ENCODE measurements around the gene ZNF595. TPM values are rescaled to one million over a fixed set of nuclear protein-coding genes. Genes with fewer than 3 reads are reported as not detected.
"Not testable (repeated sequence)": the region's sequence is repeated elsewhere in the genome, so short reads cannot be mapped to it uniquely, and the experiment has no call there.

The ZNF595 gene
- total RNA-seq, 1 experiment from 2014 or later: 13.1 TPM

DNA sequence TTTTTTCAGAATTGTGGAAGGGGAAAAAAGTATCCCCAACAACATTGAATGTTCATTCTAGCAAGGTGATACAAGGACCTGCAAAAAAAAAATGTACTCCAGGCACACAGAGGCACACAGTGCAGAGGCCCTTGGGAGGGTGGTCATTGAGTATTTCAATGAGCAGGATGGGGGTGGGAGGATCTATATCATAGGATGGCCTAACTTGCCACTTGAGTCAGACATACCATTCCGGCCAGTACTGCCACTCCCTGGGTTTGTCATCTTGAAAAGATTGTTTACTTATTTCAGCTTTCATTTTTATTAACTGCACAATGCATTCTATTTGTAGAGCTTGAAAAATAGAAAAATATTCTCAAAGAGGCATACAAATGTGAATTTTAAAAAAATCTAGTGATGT lies 18.7 kb downstream of the ZNF595 start:
- no peak for DNase-seq (ENCODE audit: extremely low read depth, low read depth)

DNA sequence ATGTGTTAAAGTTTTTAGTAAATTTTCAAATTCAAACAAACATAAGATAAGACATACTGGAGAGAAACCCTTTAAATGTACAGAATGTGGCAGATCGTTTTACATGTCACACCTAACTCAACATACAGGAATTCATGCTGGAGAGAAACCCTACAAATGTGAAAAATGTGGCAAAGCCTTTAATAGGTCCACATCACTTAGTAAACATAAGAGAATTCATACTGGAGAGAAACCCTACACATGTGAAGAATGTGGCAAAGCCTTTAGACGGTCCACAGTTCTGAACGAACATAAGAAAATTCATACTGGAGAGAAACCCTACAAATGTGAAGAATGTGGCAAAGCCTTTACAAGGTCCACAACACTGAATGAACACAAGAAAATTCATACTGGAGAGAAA lies 32.8 kb downstream of the ZNF595 start:
- DNase-seq (ENCODE audit: extremely low read depth, low read depth): no peak

DNA sequence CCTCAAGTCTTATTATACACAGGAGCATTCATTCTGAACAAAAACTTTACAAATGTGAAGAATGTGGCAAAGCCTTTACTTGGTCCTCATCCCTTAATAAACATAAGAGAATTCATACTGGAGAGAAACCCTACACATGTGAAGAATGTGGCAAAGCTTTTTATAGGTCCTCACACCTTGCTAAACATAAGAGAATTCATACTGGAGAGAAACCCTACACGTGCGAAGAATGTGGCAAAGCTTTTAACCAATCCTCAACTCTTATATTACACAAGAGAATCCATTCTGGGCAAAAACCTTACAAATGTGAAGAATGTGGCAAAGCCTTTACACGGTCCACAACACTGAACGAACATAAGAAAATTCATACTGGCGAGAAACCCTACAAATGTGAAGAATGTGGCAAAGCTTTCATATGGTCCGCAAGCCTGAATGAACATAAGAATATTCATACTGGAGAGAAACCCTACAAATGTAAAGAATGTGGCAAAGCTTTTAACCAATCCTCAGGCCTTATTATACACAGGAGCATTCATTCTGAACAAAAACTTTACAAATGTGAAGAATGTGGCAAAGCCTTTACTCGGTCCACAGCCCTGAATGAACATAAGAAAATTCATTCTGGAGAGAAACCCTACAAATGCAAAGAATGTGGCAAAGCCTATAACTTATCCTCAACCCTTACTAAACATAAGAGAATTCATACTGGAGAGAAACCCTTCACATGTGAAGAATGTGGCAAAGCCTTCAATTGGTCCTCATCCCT lies 33.6 kb downstream of the ZNF595 start:
- not testable (repeated sequence) for DNase-seq (ENCODE audit: extremely low read depth, low read depth)

DNA sequence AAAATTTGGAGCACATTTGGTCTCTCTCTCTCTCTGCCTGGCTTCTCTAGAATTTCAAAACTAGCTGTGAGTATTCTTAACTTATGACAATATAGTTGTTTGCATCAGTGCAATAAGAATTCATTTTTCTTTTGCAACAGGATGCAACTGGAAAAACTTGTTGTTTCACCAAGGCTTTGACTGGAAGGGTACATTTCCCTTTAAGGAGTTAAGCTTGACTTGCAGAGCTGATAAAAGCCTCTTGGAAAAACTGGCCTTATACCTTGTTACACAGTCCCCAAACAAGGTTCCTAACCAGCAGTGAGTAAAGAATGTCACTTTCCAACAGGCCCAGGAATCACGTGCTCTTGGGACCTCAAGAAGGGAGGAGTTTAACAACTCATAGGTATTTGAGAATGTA lies 45.3 kb downstream of the ZNF595 start:
- no peak for DNase-seq (ENCODE audit: extremely low read depth, low read depth)

DNA sequence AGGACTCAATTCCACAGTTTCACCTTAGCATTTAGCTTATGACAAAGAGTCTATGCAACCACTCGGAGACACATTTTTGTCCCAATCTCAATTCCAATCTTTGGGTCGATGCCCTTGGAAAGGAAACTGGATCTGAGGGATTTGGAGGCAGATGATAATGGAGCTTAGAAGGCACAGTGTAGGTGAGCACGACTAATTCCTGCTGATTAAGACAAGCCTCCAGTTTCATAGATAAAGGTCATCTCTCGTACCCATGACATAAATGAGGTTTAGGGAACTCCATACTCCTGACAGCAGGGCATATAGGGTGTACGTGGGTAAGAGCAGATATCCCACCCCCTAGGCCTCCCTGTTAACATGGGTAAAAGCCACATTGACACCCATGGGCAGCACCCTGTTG lies 46.7 kb downstream of the ZNF595 start:
- DNase-seq (ENCODE audit: extremely low read depth, low read depth): no peak

DNA sequence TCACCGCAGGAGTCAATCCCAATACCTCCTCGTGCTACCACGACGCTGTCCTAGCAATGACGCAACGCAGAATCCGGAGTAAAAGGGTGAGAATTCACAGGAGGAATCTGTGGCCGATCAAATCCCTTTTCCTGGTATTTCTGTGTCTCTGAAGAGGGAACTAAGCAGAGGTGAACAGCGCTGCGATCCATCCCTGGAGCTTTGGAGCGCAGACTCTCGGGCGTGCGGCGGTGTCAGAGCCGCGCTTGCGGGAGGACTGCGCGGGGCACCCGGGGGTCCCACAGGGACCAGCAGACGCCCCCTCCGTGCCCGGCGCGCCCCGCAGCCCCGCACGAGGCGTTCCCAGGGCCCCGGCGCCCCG lies 53.9 kb downstream of the ZNF595 start:
- no peak for DNase-seq (ENCODE audit: extremely low read depth, low read depth)

DNA sequence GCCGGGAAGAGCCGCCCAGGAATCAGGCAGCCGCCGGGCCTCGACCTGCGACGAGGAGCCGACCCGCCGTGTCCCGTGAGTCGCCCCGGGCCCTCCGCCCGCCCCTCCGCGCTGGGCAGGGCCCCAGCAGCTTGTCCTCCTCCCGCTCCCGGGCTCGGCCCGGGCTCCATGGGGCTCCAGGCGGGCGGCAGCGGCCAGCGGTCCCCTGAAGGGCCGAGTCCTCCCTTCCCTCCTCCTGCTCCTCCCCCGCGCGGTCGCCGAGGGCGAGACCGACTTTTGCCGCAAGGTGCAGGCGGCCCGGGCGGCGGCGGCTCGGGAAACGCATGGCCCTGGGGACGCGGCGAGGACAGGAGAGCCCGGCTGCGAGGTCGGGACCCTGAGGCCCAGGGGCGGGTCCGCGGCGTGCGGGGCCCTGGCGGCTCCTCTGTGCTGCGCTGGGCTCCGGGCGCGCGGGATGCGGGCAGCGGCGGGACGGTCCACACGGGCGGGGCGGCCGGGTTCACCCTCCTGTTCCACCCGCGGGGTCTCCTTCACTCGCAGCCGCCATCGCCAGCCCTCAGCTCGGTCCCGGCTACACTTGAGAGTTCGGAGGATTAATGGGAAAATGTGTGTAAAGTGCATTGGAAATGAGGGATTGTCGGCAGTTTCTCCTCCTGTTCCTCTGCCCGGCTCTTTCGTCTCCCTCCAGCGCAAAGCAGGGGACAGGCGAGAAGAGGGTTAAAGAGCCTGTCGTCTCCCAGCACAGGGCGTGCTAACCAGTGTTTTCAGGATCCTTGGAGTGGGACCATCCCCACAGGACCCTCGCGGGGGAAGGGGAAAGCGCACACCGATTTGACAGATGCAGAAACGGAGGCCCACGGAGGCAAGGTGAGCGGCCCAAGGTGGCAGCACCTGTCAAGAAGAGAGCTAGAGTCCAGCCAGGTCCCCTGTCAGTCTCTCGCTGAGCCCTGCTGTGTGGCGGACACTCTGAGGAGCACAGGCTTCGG lies 54.6 kb downstream of the ZNF595 start:
- no peak for DNase-seq (ENCODE audit: extremely low read depth, low read depth)

DNA sequence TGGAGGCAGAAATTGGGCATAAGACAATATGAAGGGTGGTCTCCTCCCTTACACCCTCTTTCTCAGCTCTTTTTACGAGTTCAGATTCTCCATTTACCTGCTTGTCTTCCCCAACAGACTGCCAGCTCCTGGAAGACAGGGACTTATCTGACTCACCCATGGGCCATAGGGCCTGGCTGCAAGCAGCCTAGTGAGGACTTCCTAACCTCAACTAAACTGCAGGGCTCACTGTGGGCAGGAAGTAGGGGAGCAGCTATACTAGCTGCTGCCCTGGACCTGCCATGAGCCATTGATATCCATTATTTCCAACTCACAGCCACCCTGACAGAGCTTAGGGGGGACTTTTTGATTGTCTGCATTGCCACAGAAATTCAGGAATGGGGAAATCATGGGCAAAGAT lies 59.6 kb downstream of the ZNF595 start:
- DNase-seq (ENCODE audit: extremely low read depth, low read depth): no peak

DNA sequence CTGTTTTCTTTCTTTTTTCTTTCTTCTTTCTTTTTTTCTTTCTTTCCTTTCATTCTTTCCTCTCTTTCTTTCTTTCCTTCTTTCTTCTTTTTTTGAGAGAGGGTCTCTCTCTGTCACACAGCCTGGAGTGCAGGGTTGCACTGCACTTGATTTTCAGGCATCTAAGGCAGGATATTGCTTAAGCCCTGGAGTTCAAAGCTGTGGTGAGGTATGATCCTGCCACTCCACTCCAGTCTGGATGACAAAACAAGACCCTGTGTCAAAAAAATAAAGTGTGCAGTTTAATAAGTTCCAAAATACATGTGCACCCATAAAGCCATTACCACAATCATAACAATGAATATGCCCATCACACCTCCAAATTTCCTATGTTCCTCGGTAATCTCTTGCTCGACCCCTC lies 60.6 kb downstream of the ZNF595 start:
- DNase-seq (ENCODE audit: extremely low read depth, low read depth): no peak

DNA sequence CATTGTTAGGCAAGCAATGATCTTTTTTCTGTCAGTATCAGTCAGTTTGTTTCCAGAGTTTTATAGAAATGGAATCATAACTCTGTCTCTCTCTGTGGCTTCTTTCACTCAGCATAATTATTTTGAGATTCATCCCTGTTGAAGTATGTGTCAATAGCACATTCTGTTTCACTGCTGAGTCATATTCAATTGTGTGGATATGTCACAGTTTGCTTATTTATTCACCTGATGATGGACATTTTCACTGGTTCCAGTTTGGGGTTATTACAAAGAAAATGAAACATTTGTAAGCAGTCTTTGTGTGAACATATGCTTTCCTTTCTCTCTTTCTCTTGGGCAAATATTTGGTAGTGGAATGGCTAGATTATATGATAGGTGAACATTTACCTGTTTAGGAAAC lies 61.0 kb downstream of the ZNF595 start:
- no peak for DNase-seq (ENCODE audit: extremely low read depth, low read depth)

DNA sequence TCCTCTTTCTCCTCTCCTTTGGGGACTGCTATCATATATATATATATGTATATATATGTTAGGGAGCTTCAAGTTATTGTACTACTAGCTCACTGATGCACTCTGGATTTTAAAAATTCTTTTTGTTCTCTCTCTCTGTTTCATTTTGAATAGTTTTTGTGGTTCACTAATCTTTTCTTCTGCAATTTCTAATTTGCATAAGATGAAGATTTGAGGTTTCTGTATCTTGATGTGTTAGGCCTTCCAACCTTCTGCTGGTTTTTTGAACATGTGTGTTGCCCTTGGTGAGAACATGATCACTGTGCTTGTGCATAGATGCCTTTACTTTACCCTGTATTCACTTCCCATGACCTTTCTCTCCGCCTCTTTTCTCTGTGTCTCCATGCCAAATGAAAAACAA lies 63.4 kb downstream of the ZNF595 start:
- no peak for DNase-seq (ENCODE audit: extremely low read depth, low read depth)

DNA sequence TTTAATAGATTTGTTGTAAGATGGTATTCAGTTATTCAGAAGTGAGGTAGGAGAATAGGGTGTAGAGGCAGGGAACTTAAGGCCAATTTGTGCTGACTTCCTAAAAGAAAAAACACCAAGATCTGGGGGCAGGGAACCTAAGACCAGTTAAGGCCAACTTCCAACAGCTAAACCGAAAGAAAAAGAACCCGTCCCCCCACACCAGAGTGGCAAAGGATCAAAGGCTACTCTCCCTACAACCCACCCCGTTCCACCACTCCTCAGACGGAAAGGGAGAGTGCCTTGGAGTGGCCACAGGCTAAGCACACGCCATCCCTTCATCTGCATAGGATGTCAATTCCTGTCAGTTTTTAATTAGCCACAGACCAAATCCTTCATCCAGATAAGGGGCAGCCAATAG lies 67.5 kb downstream of the ZNF595 start:
- no peak for DNase-seq (ENCODE audit: extremely low read depth, low read depth)

DNA sequence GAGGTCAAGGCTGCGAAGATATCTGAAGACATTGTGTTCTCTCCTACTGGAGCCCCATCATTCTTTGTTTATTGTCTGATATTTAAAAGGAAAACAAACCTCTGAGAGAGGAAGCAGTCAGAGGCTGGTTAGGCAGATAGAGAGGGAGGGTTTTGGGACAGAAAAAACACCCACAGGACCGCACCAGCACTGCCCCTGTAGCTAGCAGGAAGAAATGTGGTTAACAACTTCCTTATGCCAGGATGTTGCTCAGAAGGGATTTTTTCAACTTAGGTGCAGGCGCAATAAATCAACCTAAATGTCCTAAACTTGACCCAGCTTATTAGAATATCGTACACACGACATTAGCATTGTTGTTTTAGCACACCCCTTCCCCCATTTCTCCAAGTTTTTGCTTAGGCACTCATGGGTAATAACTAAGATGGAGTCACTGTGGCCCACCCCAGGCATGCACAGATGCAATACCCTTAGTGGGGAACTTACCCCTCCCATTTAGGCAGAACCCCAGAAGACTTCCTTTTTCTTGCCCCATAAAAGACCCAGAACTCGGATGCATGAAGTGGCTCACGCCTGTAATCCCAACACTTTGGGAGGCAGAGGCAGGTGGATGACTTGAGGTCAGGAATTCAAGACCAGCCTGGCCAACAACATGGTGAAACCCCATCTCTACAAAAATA lies 68.4 kb downstream of the ZNF595 start:
- DNase-seq (ENCODE audit: extremely low read depth, low read depth): no peak

DNA sequence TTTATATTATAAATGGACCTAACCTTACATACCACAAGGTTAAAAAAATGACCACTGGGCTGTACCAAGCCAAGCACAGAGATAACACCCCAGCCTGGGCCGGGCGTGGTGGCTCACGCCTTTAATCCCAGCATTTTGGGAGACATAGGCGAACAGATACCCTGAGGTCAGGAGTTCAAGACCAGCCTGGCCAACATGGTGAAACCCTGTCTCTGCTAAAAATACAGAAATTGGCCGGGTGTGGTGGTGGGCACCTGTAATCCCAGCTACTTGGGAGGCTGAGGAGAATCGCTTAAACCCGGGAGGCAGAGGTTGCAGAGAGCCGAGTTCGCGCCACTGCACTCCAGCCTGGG lies 70.8 kb downstream of the ZNF595 start:
- not testable (repeated sequence) for DNase-seq (ENCODE audit: extremely low read depth, low read depth)

DNA sequence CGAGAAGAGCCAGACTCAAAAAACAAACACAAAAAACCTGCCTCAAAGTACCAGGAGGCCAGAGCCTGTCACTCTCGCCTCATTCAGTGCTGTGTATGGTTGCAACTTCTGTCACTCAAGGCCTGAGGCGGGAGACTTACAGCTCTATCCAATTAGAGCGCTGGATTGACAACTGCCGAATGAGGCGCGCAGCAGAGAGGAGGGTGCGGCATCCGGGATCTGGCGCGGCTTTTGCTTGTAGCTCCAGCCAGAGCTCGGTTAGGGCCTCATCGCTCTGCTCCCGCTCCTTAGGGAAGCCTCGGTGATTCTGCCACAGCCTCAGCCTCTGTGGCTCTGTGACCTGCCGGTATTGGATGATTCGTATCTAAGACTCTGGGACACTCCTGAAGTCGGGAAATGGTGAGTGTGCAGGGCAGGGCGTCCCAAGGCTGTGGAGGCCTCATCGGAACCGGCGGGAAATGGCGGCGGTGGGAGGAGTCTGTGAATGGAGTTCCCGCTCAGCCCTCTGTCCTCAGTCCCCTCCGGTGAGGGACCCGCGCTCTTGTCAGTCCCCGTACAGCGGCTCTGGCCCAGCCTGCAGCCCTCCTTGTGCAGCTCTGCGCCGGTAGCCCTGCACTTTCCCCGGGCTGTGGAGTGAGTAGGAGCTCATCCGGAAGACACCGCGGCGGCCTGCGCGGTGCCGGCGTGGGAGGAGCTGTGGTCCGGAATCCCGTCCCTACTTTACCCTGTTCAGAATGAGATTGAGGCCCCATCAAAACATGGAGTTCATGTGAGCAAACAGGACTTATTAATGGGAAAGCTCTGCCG lies 71.4 kb downstream of the ZNF595 start, which contains the start of gene ZNF718:
Gene ZNF718 (plus strand): TSS at position 227 of the 807 bp plus-strand sequence. CDS start 170 bp downstream, at position 397.
- peak; percentile 96 for DNase-seq (ENCODE audit: extremely low read depth, low read depth)

DNA sequence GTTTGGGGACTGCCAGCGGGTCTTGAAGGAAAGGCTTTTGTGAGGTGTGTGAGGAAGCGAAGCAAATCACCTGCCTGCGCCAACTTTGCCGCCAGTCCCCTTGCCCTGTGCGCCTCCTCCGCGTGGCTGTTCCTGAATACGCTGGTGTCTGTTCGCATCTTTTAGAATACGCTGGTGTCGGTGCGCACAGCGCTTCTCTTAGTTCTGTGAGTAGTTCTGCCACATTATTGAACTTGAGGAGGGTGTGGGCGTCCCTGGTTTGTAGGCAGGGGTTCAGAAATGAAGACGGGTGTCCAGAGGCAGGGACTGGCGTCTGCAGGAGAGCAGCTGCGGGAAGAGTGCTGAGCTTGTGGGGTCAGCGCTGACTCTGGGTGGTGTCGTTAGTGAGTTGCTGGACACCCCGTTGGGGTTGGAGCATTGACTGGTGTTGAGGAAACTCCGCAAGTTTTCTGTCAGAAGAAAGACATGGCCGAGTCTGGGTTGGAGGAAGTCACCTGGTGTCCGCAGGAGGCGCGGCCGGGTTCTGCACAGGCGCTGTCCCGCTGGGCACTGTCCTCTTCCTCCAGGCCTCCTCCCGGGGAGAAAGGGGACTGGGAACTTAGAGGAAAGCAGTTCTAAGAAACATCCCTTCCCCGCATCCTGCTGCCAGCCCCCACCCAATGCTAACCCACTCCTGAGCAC lies 72.1 kb downstream of the ZNF595 start:
- DNase-seq (ENCODE audit: extremely low read depth, low read depth): no peak

DNA sequence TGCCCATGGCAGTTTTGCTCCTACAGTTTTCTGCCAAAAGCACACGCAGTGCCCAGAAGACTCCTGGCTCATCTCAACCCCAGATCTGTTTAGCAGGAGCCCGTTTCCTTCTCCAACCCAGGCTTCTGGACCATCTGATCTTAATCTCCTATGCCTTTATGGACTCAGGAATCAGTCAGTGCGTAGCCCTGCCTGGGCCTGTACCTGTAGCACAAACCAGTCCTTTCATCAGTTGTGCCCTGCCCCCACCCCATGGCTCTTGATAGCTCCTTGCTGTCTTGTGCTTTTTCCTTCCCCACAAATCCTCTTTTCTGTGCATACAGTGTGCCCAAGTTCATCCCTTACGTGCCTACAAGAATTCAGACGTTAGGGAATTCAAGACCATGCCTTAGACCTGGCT lies 72.7 kb downstream of the ZNF595 start:
- DNase-seq (ENCODE audit: extremely low read depth, low read depth): no peak

DNA sequence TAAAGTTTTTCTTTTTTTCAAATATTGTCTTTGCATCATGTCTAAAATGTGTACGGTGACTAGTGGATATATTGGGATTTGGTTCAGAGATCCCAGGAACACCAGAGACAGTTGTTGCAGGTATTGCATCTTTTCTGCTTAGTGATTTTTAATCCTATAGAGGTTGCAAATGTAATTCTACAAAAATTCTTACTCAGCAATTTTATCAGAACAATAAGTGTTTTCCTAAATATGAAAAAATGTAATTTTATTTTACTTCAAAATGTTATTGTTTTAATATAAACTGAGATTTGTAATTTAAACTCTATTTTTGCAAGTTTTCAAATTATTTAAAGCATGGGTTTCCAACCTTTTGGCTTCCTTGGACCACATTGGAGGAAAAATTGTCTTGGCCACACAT lies 79.4 kb downstream of the ZNF595 start:
- no peak for DNase-seq (ENCODE audit: extremely low read depth, low read depth)
